ENCODE measurements around the gene CABP5.

The CABP5 gene

GRCh38 chr19:47994209-47994802, 49.6 kb downstream of the CABP5 start, which contains the start of gene ELSPBP1:
ELSPBP1 (plus strand) TSS chr19:47994632; CDS start chr19:48008668, 14,036 bp downstream.
- no peak for DNase-seq (ENCODE audit: low read depth)
- no peak for TF ChIP-seq CTCF (conservative IDR thresholded peaks at IDR 0.05; ENCODE audit: control insufficient read depth, insufficient read depth, low read depth, low read length)
- no peak within 1 kb of the TSS for H3K4me3 ChIP-seq (ENCODE audit: control insufficient read depth, low read depth, low read length)

GRCh38 chr19:47992070-47992469, 51.8 kb downstream of the CABP5 start, which contains the start of gene BSPH1:
BSPH1 (minus strand) TSS chr19:47992170; CDS start chr19:47992081, 89 bp downstream.
- no peak for DNase-seq (ENCODE audit: low read depth)
- no peak within 1 kb of the TSS for H3K4me3 ChIP-seq (ENCODE audit: control insufficient read depth, low read depth, low read length)
- no peak for TF ChIP-seq CTCF (conservative IDR thresholded peaks at IDR 0.05; ENCODE audit: control insufficient read depth, insufficient read depth, low read depth, low read length)

- no peak for DNase-seq (ENCODE audit: low read depth)
- H3K4me3 ChIP-seq (ENCODE audit: control insufficient read depth, low read depth, low read length) = no peak overlapping the region
- TF ChIP-seq CTCF (conservative IDR thresholded peaks at IDR 0.05; ENCODE audit: control insufficient read depth, insufficient read depth, low read depth, low read length) = no peak
These were observed 52.6 kb downstream of the CABP5 start for GRCh38 chr19:47991191-47991808.

Data from fibroblast of mammary gland (primary cell).